Measurements from ENCODE around the gene DROSHA. TPM values are rescaled to one million over a fixed set of nuclear protein-coding genes. Genes with fewer than 3 reads are reported as not detected.

DROSHA gene
- total and polyA plus RNA-seq, 10 of the 15 experiments (the other 5 are each of a cell fraction or from before 2014, with no cell fraction given): 27.9 to 55.0 (median 37.6) TPM

DNA sequence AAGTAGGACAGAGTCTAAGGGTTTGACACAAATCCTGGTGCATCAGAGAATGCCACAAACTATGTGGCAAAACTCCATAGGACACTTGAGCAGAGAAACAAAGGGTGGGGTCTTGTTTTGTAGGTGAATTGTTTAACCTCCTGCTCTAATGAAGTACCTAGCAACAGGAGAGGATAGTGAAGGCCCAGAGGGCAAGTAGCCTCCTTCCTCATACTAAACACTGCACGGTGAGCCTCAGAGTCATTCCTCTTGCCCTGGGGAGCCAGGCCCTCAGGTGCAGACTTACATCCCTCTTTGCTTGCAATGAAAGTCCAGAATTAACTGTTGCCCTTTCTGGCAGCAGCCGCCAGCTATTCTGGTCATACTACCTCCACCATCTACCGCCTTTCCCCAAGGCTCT lies 166.1 kb downstream of the DROSHA start:
- Histone ChIP-seq H3K9me3 (replicated peaks; ENCODE audit: control insufficient read depth, insufficient read depth, low read length) (no peaks in the 10 kb centered on the region; the same call in 2 of the 3 replicates), H3K4me1 (ENCODE audit: control insufficient read depth, insufficient read depth, low read length) (no peaks in the 10 kb centered on the region), H3K27ac (ENCODE audit: control insufficient read depth, insufficient read depth) (no peak overlapping the region), H3K4me3 (no peak overlapping the region), H3K27me3 (replicated peaks in 1 of 2; ENCODE audit: control insufficient read depth in 2 of 2, insufficient read depth in 2 of 2, low read length in 1 of 2) (peaks cover 0 to 3% of the 10 kb centered on the region in 2 experiments; a peak in 1 of 4 replicates), H3K36me3 (ENCODE audit: control insufficient read depth in 2 of 2, insufficient read depth in 2 of 2, low read length in 1 of 2) (no peaks in the 10 kb centered on the region), H4K20me1 (ENCODE audit: control insufficient read depth, insufficient read depth) (no peaks in the 10 kb centered on the region), H2AFZ (ENCODE audit: control insufficient read depth, low read depth, low read length) (no peak overlapping the region), H3K9ac (ENCODE audit: control insufficient read depth, insufficient read depth, low read length) (no peak overlapping the region), H3K79me2 (ENCODE audit: control insufficient read depth, insufficient read depth, low read length) (no peaks in the 10 kb centered on the region), H3K4me2 (ENCODE audit: control insufficient read depth, insufficient read depth) (no peak overlapping the region)
- FAIRE-seq (no peak), DNase-seq (ENCODE audit: low read depth, low spot score) (no peak), ATAC-seq (no peak)
- ChIA-PET SMC1A (ENCODE audit: uncharacterized antibody, unreplicated experiment) (no interaction called here), RAD21 (ENCODE audit: unreplicated experiment) (no interaction called here), POLR2A (no interaction called here), CTCF (no interaction called here)
- intact Hi-C loops (cut with micrococcal nuclease; ENCODE audit: unreplicated experiment): no loop called here
- BruUV-seq (replicated peaks): no TSS peak
- TF ChIP-seq JUNB (IDR thresholded peaks at IDR 0.05) (no peak), RBBP5 (conservative IDR thresholded peaks at IDR 0.05) (no peak), NRF1 (conservative IDR thresholded peaks at IDR 0.05; ENCODE audit: low read depth, low read length) (no peak)
- TF ChIP-seq, protein P1, sequence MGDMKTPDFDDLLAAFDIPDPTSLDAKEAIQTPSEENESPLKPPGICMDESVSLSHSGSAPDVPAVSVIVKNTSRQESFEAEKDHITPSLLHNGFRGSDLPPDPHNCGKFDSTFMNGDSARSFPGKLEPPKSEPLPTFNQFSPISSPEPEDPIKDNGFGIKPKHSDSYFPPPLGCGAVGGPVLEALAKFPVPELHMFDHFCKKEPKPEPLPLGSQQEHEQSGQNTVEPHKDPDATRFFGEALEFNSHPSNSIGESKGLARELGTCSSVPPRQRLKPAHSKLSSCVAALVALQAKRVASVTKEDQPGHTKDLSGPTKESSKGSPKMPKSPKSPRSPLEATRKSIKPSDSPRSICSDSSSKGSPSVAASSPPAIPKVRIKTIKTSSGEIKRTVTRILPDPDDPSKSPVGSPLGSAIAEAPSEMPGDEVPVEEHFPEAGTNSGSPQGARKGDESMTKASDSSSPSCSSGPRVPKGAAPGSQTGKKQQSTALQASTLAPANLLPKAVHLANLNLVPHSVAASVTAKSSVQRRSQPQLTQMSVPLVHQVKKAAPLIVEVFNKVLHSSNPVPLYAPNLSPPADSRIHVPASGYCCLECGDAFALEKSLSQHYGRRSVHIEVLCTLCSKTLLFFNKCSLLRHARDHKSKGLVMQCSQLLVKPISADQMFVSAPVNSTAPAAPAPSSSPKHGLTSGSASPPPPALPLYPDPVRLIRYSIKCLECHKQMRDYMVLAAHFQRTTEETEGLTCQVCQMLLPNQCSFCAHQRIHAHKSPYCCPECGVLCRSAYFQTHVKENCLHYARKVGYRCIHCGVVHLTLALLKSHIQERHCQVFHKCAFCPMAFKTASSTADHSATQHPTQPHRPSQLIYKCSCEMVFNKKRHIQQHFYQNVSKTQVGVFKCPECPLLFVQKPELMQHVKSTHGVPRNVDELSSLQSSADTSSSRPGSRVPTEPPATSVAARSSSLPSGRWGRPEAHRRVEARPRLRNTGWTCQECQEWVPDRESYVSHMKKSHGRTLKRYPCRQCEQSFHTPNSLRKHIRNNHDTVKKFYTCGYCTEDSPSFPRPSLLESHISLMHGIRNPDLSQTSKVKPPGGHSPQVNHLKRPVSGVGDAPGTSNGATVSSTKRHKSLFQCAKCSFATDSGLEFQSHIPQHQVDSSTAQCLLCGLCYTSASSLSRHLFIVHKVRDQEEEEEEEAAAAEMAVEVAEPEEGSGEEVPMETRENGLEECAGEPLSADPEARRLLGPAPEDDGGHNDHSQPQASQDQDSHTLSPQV (IDR thresholded peaks at IDR 0.05): no peak
- in situ Hi-C loops (cut with MboI): no loop called here
- WGBS (ENCODE audit: insufficient coverage, insufficient replicate concordance, low lambda C conversion rate, missing lambda C conversion rate): 29% methylated on average over 3 of the region's 3 CpGs
